OCI-LY1 (cell line): ENCODE measurements around the gene ITCH.

Experiments used
- CTCF ChIP-seq: fragments of 200-600 bp; sonication (generic), shearing (Covaris generic); IDR thresholded peaks from 2 replicates; pipeline ENCODE4 v1.5.1; 2017; ENCODE audit warnings: mild to moderate bottlenecking, antibody characterized with exemption, low read length, moderate library complexity, mixed read lengths
- EZH2 ChIP-seq: fragments of 200-600 bp; sonication (generic), shearing (Covaris generic); IDR thresholded peaks from 2 replicates; pipeline ENCODE4 v1.8.0; 2017; ENCODE audit warnings: borderline replicate concordance, mixed run types, mild to moderate bottlenecking, antibody characterized with exemption, low read length, moderate library complexity, mixed read lengths

- TF ChIP-seq CTCF (no peak), EZH2 (no peak)
These were observed 38.5 kb upstream of the ITCH start for GRCh38 chr20:34324541-34324940.
